Germinal center (tissue), 1 donor: ENCODE measurements around the gene IL36A.

Source experiments
- DNase-seq: peaks from one replicate; pipeline ENCODE4 v3.0.0; 2012; ENCODE audit warnings: mixed read lengths, low spot score

IL36A gene

GRCh38 chr2:113050921-113051895 lies 45.9 kb downstream of the IL36A start:
- no peak for DNase-seq

- no peak for DNase-seq
These were observed 47.2 kb downstream of the IL36A start, which contains the start of gene IL36B for GRCh38 chr2:113052396-113052917. TSS of gene IL36B (minus strand) at chr2:113052867.

- no peak for DNase-seq
These were observed 48.4 kb downstream of the IL36A start for GRCh38 chr2:113053666-113054065.

- no peak for DNase-seq
These were observed 48.8 kb downstream of the IL36A start for GRCh38 chr2:113054066-113054465.

- DNase-seq = no peak
These were observed 51.3 kb downstream of the IL36A start for GRCh38 chr2:113056521-113056920.

GRCh38 chr2:113057117-113057516 lies 51.9 kb downstream of the IL36A start:
- DNase-seq = no peak
